Breast epithelium (tissue), 4 donors: ENCODE measurements around the gene ZNF480. TPM values are rescaled to one million over a fixed set of nuclear protein-coding genes. Genes with fewer than 3 reads are reported as not detected.
"Not testable (repeated sequence)": the region's sequence is repeated elsewhere in the genome, so short reads cannot be mapped to it uniquely, and the experiment has no call there.

Experiments
- DNase-seq, 2 donors: peaks; one replicate each; pipeline ENCODE4 v3.0.0-alpha.2; 2019; ENCODE audit warnings: low spot score in 2 of 2
- H3K27ac ChIP-seq, 2 donors: fragments of 200-600 bp; sonication (generic) in 1 of 2; one replicate each; pipeline ENCODE4 v1.5.1; 2016 to 2019; ENCODE audit warnings: mild to moderate bottlenecking in 1 of 2
- H3K27me3 ChIP-seq, 2 donors: fragments of 200-600 bp; sonication (generic) in 1 of 2; one replicate each; pipeline versions ENCODE4 v1.5.1 to v1.6.0; 2017 to 2019; ENCODE audit warnings: control low read depth in 1 of 2, mild to moderate bottlenecking in 1 of 2
- H3K36me3 ChIP-seq: fragments of 200-600 bp; one replicate; pipeline ENCODE4 v1.5.1; 2019
- H3K4me1 ChIP-seq, 2 donors: fragments of 200-600 bp; sonication (generic); one replicate each; pipeline ENCODE4 v1.5.1; 2016 to 2019; ENCODE audit warnings: control low read depth in 1 of 2
- H3K4me3 ChIP-seq, 3 donors: fragments of 200-600 bp; sonication (generic); 1 replicate in 2 of 3; 2 replicates in 1 of 3; pipeline ENCODE4 v1.5.1; 2016 to 2019; ENCODE audit warnings: mild to moderate bottlenecking in 3 of 3, moderate library complexity in 2 of 3
- H3K9me3 ChIP-seq, 2 donors: fragments of 200-600 bp; sonication (generic) in 1 of 2; one replicate each; pipeline ENCODE4 v1.5.1; 2016 to 2019; ENCODE audit warnings: control low read depth in 1 of 2
- CTCF ChIP-seq, 3 donors: fragments of 450-650 bp; IDR thresholded peaks; one replicate each; pipeline ENCODE4 v1.5.1; 2016 to 2017; ENCODE audit warnings: antibody characterized with exemption in 3 of 3, mild to moderate bottlenecking in 3 of 3, moderate library complexity in 3 of 3
- POLR2A ChIP-seq: fragments of 450-650 bp; IDR thresholded peaks from one replicate; pipeline ENCODE4 v1.6.1; 2016; ENCODE audit warnings: antibody characterized with exemption, mild to moderate bottlenecking, moderate library complexity
- POLR2AphosphoS5 ChIP-seq, 3 donors: sonication (generic); formaldehyde crosslinking; IDR thresholded peaks; one replicate each; pipeline ENCODE4 v1.6.1; 2017; ENCODE audit warnings: antibody characterized with exemption in 3 of 3
- intact Hi-C: fragments of 100-400 bp; cut with DNase I; formaldehyde crosslinking; loops from one replicate; pipeline ENCODE4 v1.15.1; 2023; ENCODE audit warnings: low total_unique reads
- total RNA-seq, 3 donors: library from RNA; depleted of rRNA; stranded (reverse); fragments of >200 nt; gene quantifications; one replicate each; pipeline ENCODE4 v1.1.0, GENCODE V29; 2016

The ZNF480 gene
- total RNA-seq, 3 donors from 2014 or later, result 8.0 to 15.8 (median 11.8) TPM

GRCh38 chr19:52336791-52337381 lies 39.9 kb downstream of the ZNF480 start:
- TF ChIP-seq CTCF (IDR thresholded peaks at IDR 0.05), result no peak
- no peak for TF ChIP-seq POLR2AphosphoS5 (IDR thresholded peaks at IDR 0.05)
- TF ChIP-seq POLR2A, result no peak
- no peak for DNase-seq
- Histone ChIP-seq H3K27ac (peak overlapping the region; percentile 87 to 88), H3K27me3 (no peaks in the 10 kb centered on the region), H3K36me3 (no peaks in the 10 kb centered on the region), H3K9me3 (peaks cover 18 to 33% of the 10 kb centered on the region in 2 donors), H3K4me1 (no peaks in the 10 kb centered on the region), H3K4me3 (peak overlapping the region; percentile 69 to 92 (median 83))
- intact Hi-C loops, result no loop called here

- H3K36me3 ChIP-seq, H3K4me3 ChIP-seq, intact Hi-C loops, H3K27me3 ChIP-seq, H3K4me1 ChIP-seq, DNase-seq, H3K27ac ChIP-seq: not testable (repeated sequence)
- peaks cover 11 to 14% of the 10 kb centered on the region in 2 donors for H3K9me3 ChIP-seq
Observed at GRCh38 chr19:52339022-52339421, 42.1 kb downstream of the ZNF480 start.

GRCh38 chr19:52343548-52343947 lies 46.6 kb downstream of the ZNF480 start:
- Histone ChIP-seq H3K36me3 (no peaks in the 10 kb centered on the region), H3K27ac (no peak overlapping the region), H3K4me1 (no peaks in the 10 kb centered on the region), H3K4me3 (no peak overlapping the region), H3K9me3 (peaks cover 0 to 2% of the 10 kb centered on the region in 2 donors), H3K27me3 (no peaks in the 10 kb centered on the region)
- peak in 1 of 2 donors; percentile 52 for DNase-seq
- intact Hi-C loops, result no loop called here
- TF ChIP-seq CTCF (IDR thresholded peaks at IDR 0.05) (peak in 2 of 3 donors; percentile 24 to 42), POLR2AphosphoS5 (IDR thresholded peaks at IDR 0.05) (no peak)

GRCh38 chr19:52345162-52345561 lies 48.2 kb downstream of the ZNF480 start:
- no peaks in the 10 kb centered on the region for H3K4me1 ChIP-seq
- intact Hi-C loops, result no loop called here
- H3K4me3 ChIP-seq, result no peak overlapping the region
- H3K27me3 ChIP-seq, result no peaks in the 10 kb centered on the region
- TF ChIP-seq POLR2A (no peak), POLR2AphosphoS5 (IDR thresholded peaks at IDR 0.05) (no peak), CTCF (IDR thresholded peaks at IDR 0.05) (no peak)
- H3K36me3 ChIP-seq, result peaks cover 4% of the 10 kb centered on the region
- no peak overlapping the region for H3K27ac ChIP-seq
- no peak for DNase-seq
- H3K9me3 ChIP-seq, result peaks cover 0 to 2% of the 10 kb centered on the region in 2 donors

GRCh38 chr19:52351512-52351911 lies 54.5 kb downstream of the ZNF480 start:
- peaks cover 9 to 11% of the 10 kb centered on the region in 2 donors for H3K9me3 ChIP-seq
- no peaks in the 10 kb centered on the region for H3K27me3 ChIP-seq
- intact Hi-C loops, result no loop called here
- H3K4me1 ChIP-seq, result no peaks in the 10 kb centered on the region
- peaks cover 12% of the 10 kb centered on the region for H3K36me3 ChIP-seq
- H3K27ac ChIP-seq, result no peak overlapping the region
- no peak for DNase-seq
- H3K4me3 ChIP-seq, result no peak overlapping the region
- TF ChIP-seq POLR2AphosphoS5 (IDR thresholded peaks at IDR 0.05) (no peak), POLR2A (no peak)

GRCh38 chr19:52366414-52366824 lies 69.5 kb downstream of the ZNF480 start:
- intact Hi-C loops, result no loop called here
- TF ChIP-seq CTCF (IDR thresholded peaks at IDR 0.05) (no peak), POLR2AphosphoS5 (IDR thresholded peaks at IDR 0.05) (no peak), POLR2A (no peak)
- DNase-seq, result no peak
- H3K27me3 ChIP-seq, result no peaks in the 10 kb centered on the region
- no peak overlapping the region for H3K4me3 ChIP-seq
- peaks cover 0 to 4% of the 10 kb centered on the region in 2 donors for H3K4me1 ChIP-seq
- H3K27ac ChIP-seq, result no peak overlapping the region
- peaks cover 52 to 65% of the 10 kb centered on the region in 2 donors for H3K9me3 ChIP-seq
- peaks cover 12% of the 10 kb centered on the region for H3K36me3 ChIP-seq
